IMR-90 (cell line): ENCODE data around the gene MINDY3. TPM values are rescaled to one million over a fixed set of nuclear protein-coding genes. Genes with fewer than 3 reads are reported as not detected.

Experiments used
- ATAC-seq: fragments of 200-7000 bp; cut with Tn5 transposase; 2 replicates; pipeline ENCODE4 v1.9.1; 2020; ENCODE audit warnings: low read depth, mild to moderate bottlenecking, moderate library complexity
- BruUV-seq: library from RNA; stranded (reverse); fragments of 400-500 nt; replicated peaks from 2 replicates; lab custom pipeline; 2021; lab: Mats Ljungman, UMichigan
- CTCF ChIA-PET: fragments of 300-600 bp; formaldehyde crosslinking; extraction: SDS; loops from one replicate; lab custom pipeline; 2021; ENCODE audit warnings: antibody characterized with exemption; lab: Yijun Ruan, JAX
- POLR2A ChIA-PET: fragments of 300-600 bp; sonication (Branson Sonifier 250); formaldehyde crosslinking; loops from one replicate; lab custom pipeline; 2022; ENCODE audit warnings: antibody characterized with exemption; ENCODE audit not compliant: unreplicated experiment; lab: Charles Lee
- DNase-seq: peaks from one replicate; pipeline ENCODE4 v3.0.0; 2013
- H2AFZ ChIP-seq: replicated peaks from 2 replicates; pipeline ENCODE3; 2013; ENCODE audit warnings: low read length, mild to moderate bottlenecking; ENCODE audit not compliant: poor library complexity
- H2AK5ac ChIP-seq: 2 replicates; pipeline ENCODE4 v1.6.1; 2013; ENCODE audit warnings: low read depth, low read length, inconsistent platforms
- H2AK9ac ChIP-seq: replicated peaks from 2 replicates; pipeline ENCODE3; 2013; ENCODE audit warnings: mild to moderate bottlenecking, low read depth, low read length, moderate library complexity; ENCODE audit not compliant: poor library complexity
- H2BK120ac ChIP-seq: 2 replicates; pipeline ENCODE4 v1.6.1; 2013; ENCODE audit warnings: low read depth, low read length, inconsistent platforms
- H2BK15ac ChIP-seq: 3 replicates; pipeline ENCODE4 v1.6.1; 2013; ENCODE audit warnings: low read depth, low read length, inconsistent platforms
- H2BK20ac ChIP-seq: 2 replicates; pipeline ENCODE4 v1.6.1; 2013; ENCODE audit warnings: low read depth, mild to moderate bottlenecking, inconsistent platforms, low read length, moderate library complexity
- H2BK5ac ChIP-seq: 2 replicates; pipeline ENCODE4 v1.6.1; 2013; ENCODE audit warnings: mild to moderate bottlenecking, low read depth, low read length, inconsistent platforms; ENCODE audit not compliant: poor library complexity, severe bottlenecking
- H3K14ac ChIP-seq: replicated peaks from 2 replicates; pipeline ENCODE4 v1.6.1; 2013; ENCODE audit warnings: low read depth, low read length, inconsistent platforms
- H3K18ac ChIP-seq: 2 replicates; pipeline ENCODE4 v1.6.1; 2013; ENCODE audit warnings: low read depth, low read length, control low read depth
- H3K23ac ChIP-seq: 2 replicates; pipeline ENCODE4 v1.6.1; 2013; ENCODE audit warnings: low read depth, low read length, inconsistent platforms
- H3K27ac ChIP-seq: 2 replicates; pipeline ENCODE4 v1.5.1; 2013; ENCODE audit warnings: mild to moderate bottlenecking, control low read depth, low read length; ENCODE audit not compliant: insufficient read depth
- H3K27me3 ChIP-seq: 2 replicates; pipeline ENCODE4 v1.6.1; 2013; ENCODE audit warnings: low read length; ENCODE audit not compliant: control insufficient read depth, insufficient read depth
- H3K36me3 ChIP-seq: 2 replicates; pipeline ENCODE4 v1.6.1; 2013; ENCODE audit warnings: low read length, mixed read lengths; ENCODE audit not compliant: control insufficient read depth, insufficient read depth
- H3K4ac ChIP-seq: 2 replicates; pipeline ENCODE4 v1.6.1; 2013; ENCODE audit warnings: low read depth, low read length, inconsistent platforms
- H3K4me1 ChIP-seq: 2 replicates; pipeline ENCODE4 v1.6.1; 2013; ENCODE audit warnings: low read length, mixed read lengths; ENCODE audit not compliant: control insufficient read depth, insufficient read depth
- H3K4me2 ChIP-seq: 2 replicates; pipeline ENCODE4 v1.6.1; 2013; ENCODE audit warnings: low read depth, mild to moderate bottlenecking, control low read depth, low read length, moderate library complexity
- H3K4me3 ChIP-seq: 2 replicates; pipeline ENCODE4 v1.5.1; 2013; ENCODE audit warnings: low read depth, mild to moderate bottlenecking, control low read depth, low read length, moderate library complexity; ENCODE audit not compliant: insufficient read depth
- H3K56ac ChIP-seq: 2 replicates; pipeline ENCODE4 v1.6.1; 2013; ENCODE audit warnings: low read length, inconsistent platforms; ENCODE audit not compliant: insufficient read depth; ENCODE audit errors: extremely low read depth
- H3K79me1 ChIP-seq, 2 experiments: 2 replicates each; pipeline ENCODE4 v1.6.1; 2013; ENCODE audit warnings: low read length in 2 of 2, inconsistent platforms in 1 of 2, low read depth in 1 of 2
- H3K9ac ChIP-seq: 2 replicates; pipeline ENCODE4 v1.6.1; 2013; ENCODE audit warnings: low read depth, low read length, control low read depth
- H3K9me1 ChIP-seq: 2 replicates; pipeline ENCODE4 v1.6.1; 2013; ENCODE audit warnings: low read length, inconsistent platforms; ENCODE audit not compliant: insufficient read depth
- H3K9me3 ChIP-seq: 2 replicates; pipeline ENCODE4 v1.6.1; 2013; ENCODE audit warnings: low read length; ENCODE audit not compliant: control insufficient read depth, insufficient read depth
- H4K20me1 ChIP-seq: 2 replicates; pipeline ENCODE4 v1.6.1; 2013; ENCODE audit warnings: low read length, inconsistent platforms; ENCODE audit not compliant: insufficient read depth
- H4K5ac ChIP-seq: 2 replicates; pipeline ENCODE4 v1.6.1; 2013; ENCODE audit warnings: mild to moderate bottlenecking, low read depth, low read length, control low read depth
- H4K8ac ChIP-seq, 2 experiments: 2 replicates each; pipeline ENCODE4 v1.6.1; 2013; ENCODE audit warnings: low read depth in 2 of 2, low read length in 2 of 2, control low read depth in 1 of 2, inconsistent platforms in 1 of 2
- H4K91ac ChIP-seq: 2 replicates; pipeline ENCODE4 v1.6.1; 2013; ENCODE audit warnings: low read depth, low read length, inconsistent platforms; ENCODE audit not compliant: insufficient read depth
- BHLHE40 ChIP-seq: fragments of 150-350 bp; IDR thresholded peaks from 2 replicates; pipeline ENCODE4 v1.6.1; 2016; ENCODE audit warnings: mild to moderate bottlenecking, low read depth, low read length
- CEBPB ChIP-seq: IDR thresholded peaks from 2 replicates; pipeline ENCODE4 v1.6.1; 2012; ENCODE audit warnings: low read depth, low read length, improper control_type of control experiment
- CHD1 ChIP-seq: IDR thresholded peaks from 2 replicates; pipeline ENCODE4 v1.6.1; 2012; ENCODE audit warnings: low read depth, low read length, improper control_type of control experiment
- CTCF ChIP-seq: conservative IDR thresholded peaks from 2 replicates; pipeline ENCODE4 v1.5.1; 2012; ENCODE audit warnings: mild to moderate bottlenecking, low read depth, low read length, improper control_type of control experiment
- ELK1 ChIP-seq: fragments of 150-350 bp; IDR thresholded peaks from 2 replicates; pipeline ENCODE4 v1.6.1; 2016; ENCODE audit warnings: low read depth, mild to moderate bottlenecking, low read length, moderate library complexity, borderline replicate concordance
- FOS ChIP-seq: fragments of 150-350 bp; IDR thresholded peaks from 2 replicates; pipeline ENCODE4 v1.6.1; 2016; ENCODE audit warnings: low read depth, low read length
- MAFK ChIP-seq: IDR thresholded peaks from 2 replicates; pipeline ENCODE4 v1.6.1; 2012; ENCODE audit warnings: low read depth, low read length, improper control_type of control experiment
- MAZ ChIP-seq: IDR thresholded peaks from 2 replicates; pipeline ENCODE4 v1.6.1; 2012; ENCODE audit warnings: low read depth, mild to moderate bottlenecking, low read length, improper control_type of control experiment, moderate library complexity, borderline replicate concordance
- MXI1 ChIP-seq: IDR thresholded peaks from 2 replicates; pipeline ENCODE4 v1.6.1; 2012; ENCODE audit warnings: low read depth, mild to moderate bottlenecking, low read length, moderate library complexity, borderline replicate concordance
- NFE2L2 ChIP-seq: fragments of 150-350 bp; IDR thresholded peaks from 2 replicates; pipeline ENCODE4 v1.6.1; 2016; ENCODE audit warnings: low read depth, mild to moderate bottlenecking, low read length
- POLR2A ChIP-seq: IDR thresholded peaks from 2 replicates; pipeline ENCODE4 v1.6.1; 2012; ENCODE audit warnings: mild to moderate bottlenecking, low read depth, low read length
- RAD21 ChIP-seq: IDR thresholded peaks from 2 replicates; pipeline ENCODE4 v1.6.1; 2012; ENCODE audit warnings: low read length, improper control_type of control experiment
- RCOR1 ChIP-seq: IDR thresholded peaks from 2 replicates; pipeline ENCODE4 v1.6.1; 2012; ENCODE audit warnings: mild to moderate bottlenecking, low read length, improper control_type of control experiment; ENCODE audit not compliant: insufficient replicate concordance
- RFX5 ChIP-seq: IDR thresholded peaks from 2 replicates; pipeline ENCODE4 v1.8.0; 2012; ENCODE audit warnings: low read depth, mild to moderate bottlenecking, low read length, moderate library complexity
- SMC3 ChIP-seq: fragments of 150-350 bp; IDR thresholded peaks from 2 replicates; pipeline ENCODE4 v1.6.1; 2016; ENCODE audit warnings: low read depth, mild to moderate bottlenecking, antibody characterized with exemption, low read length, moderate library complexity
- USF2 ChIP-seq: fragments of 150-350 bp; IDR thresholded peaks from 2 replicates; pipeline ENCODE4 v1.6.1; 2017; ENCODE audit warnings: mild to moderate bottlenecking, antibody characterized with exemption, low read length, low read depth
- WGBS, 2 experiments: methylation state at CpG; one replicate each; pipeline versions ENCODE4 v1.1.5 to v1.1.7; 2013; ENCODE audit warnings: missing lambda C conversion rate in 2 of 2; ENCODE audit not compliant: insufficient read length in 1 of 2; ENCODE audit errors: extremely low coverage in 2 of 2; 5-methylcytosine and 5-hydroxymethylcytosine counted together
- dilution Hi-C: fragments of 300-500 bp; cut with HindIII; formaldehyde crosslinking; loops from one replicate; pipeline ENCODE4 v1.14.3; 2018; ENCODE audit warnings: low sequenced_read_pairs; ENCODE audit not compliant: unreplicated experiment
- in situ Hi-C: fragments of 300-500 bp; cut with MboI; formaldehyde crosslinking; loops from 3 replicates; pipeline ENCODE4 v1.14.3; 2019; ENCODE audit warnings: low sequenced_read_pairs, inconsistent platforms, mixed read lengths
- intact Hi-C: fragments of 100-400 bp; cut with micrococcal nuclease; formaldehyde crosslinking; loops from 2 replicates; pipeline ENCODE4 v1.10.0; 2022
- polyA plus RNA-seq, 3 experiments: library from polyadenylated mRNA; depleted of rRNA; stranded (reverse); fragments of >200 nt; gene quantifications; 2 replicates each; pipeline ENCODE4 v1.2.3, GENCODE V29; 2012; ENCODE audit warnings: low replicate concordance in 1 of 3
- total RNA-seq: library from RNA; depleted of rRNA; stranded (reverse); fragments of >200 nt; gene quantifications from 2 replicates; pipeline ENCODE4 v1.2.3, GENCODE V29; 2012

Gene MINDY3
- total and polyA plus RNA-seq, 2 of the 4 experiments (the other 2 are of a cell fraction) = 13.9 to 14.5 TPM

GRCh38 chr10:15884447-15884846, 24.1 kb upstream of the MINDY3 start:
- in situ Hi-C loops (loop anchor here (25.0 kb wide), 1 partner anchor 1378 kb away; no protein-coding TSS in a partner anchor), dilution Hi-C loops (no loop called here), intact Hi-C loops (no loop called here)
- Histone ChIP-seq H2BK20ac (no peak overlapping the region), H2AK5ac (no peak overlapping the region), H3K27me3 (peaks cover 6% of the 10 kb centered on the region), H3K36me3 (no peaks in the 10 kb centered on the region), H3K27ac (no peak overlapping the region), H3K4ac (no peak overlapping the region), H3K9me3 (no peaks in the 10 kb centered on the region), H3K56ac (no peak overlapping the region), H4K8ac (no peak overlapping the region), H3K9ac (no peak overlapping the region), H2BK120ac (no peak overlapping the region), H3K4me1 (no peaks in the 10 kb centered on the region), H2BK15ac (no peak overlapping the region), H3K23ac (no peak overlapping the region), H4K5ac (no peak overlapping the region), H2BK5ac (no peak overlapping the region), H3K9me1 (no peaks in the 10 kb centered on the region), H2AFZ (no peak overlapping the region), H4K20me1 (no peaks in the 10 kb centered on the region), H3K79me1 (no peaks in the 10 kb centered on the region), H3K4me2 (no peak overlapping the region), H3K4me3 (no peak overlapping the region), H3K14ac (no peak overlapping the region), H2AK9ac (no peak overlapping the region), H4K91ac (no peak overlapping the region), H3K18ac (no peak overlapping the region)
- no CpG with 5 or more reads among the region's 3 CpGs for WGBS, 2 experiments
- no TSS peak for BruUV-seq
- CTCF ChIA-PET = interaction anchor here (0.5 kb wide), 1 partner anchor 887 kb away, joined by 3 read pairs; no protein-coding TSS in a partner anchor
- POLR2A ChIA-PET = no interaction called here
- no peak for ATAC-seq
- TF ChIP-seq FOS (no peak), RCOR1 (no peak), RAD21 (no peak), RFX5 (no peak), NFE2L2 (no peak), POLR2A (no peak), USF2 (no peak), MAFK (no peak), CTCF (no peak), SMC3 (no peak), MXI1 (no peak), CEBPB (no peak), CHD1 (no peak), ELK1 (no peak), MAZ (no peak), BHLHE40 (no peak)
- DNase-seq = no peak
